ENCODE measurements around the gene ROR2.
"Not testable (repeated sequence)": the region's sequence is repeated elsewhere in the genome, so short reads cannot be mapped to it uniquely, and the experiment has no call there.

DNA sequence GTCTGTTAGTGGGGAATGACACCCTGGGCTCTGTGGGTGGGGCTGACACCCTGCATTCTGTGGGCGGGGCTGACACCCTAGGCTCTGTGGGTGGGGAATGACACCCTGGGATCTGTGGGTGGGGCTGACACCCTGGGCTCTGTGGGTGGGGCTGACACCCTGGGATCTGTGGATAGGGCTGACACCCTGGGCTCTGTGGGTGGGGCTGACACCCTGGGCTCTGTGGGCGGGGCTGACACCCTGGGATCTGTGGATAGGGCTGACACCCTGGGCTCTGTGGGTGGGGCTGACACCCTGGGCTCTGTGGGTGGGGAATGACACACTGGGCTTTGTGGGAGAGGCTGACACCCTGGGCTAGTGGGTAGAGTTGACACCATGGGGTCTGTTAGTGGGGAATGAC is 152.5 kb downstream of the ROR2 start:
- not testable (repeated sequence) for TF ChIP-seq CTCF, POLR2A (IDR thresholded peaks at IDR 0.05)
